Activated naive CD4-positive, alpha-beta T cell treated with Interleukin-2 at 50 U/mL for 16 hours (primary cell): ENCODE measurements around the gene HM13.
"Not testable (repeated sequence)": the region's sequence is repeated elsewhere in the genome, so short reads cannot be mapped to it uniquely, and the experiment has no call there.

ENCODE experiments used
- DNase-seq: peaks from one replicate; pipeline ENCODE4 v3.0.0-alpha.2; 2020

Gene HM13

DNA sequence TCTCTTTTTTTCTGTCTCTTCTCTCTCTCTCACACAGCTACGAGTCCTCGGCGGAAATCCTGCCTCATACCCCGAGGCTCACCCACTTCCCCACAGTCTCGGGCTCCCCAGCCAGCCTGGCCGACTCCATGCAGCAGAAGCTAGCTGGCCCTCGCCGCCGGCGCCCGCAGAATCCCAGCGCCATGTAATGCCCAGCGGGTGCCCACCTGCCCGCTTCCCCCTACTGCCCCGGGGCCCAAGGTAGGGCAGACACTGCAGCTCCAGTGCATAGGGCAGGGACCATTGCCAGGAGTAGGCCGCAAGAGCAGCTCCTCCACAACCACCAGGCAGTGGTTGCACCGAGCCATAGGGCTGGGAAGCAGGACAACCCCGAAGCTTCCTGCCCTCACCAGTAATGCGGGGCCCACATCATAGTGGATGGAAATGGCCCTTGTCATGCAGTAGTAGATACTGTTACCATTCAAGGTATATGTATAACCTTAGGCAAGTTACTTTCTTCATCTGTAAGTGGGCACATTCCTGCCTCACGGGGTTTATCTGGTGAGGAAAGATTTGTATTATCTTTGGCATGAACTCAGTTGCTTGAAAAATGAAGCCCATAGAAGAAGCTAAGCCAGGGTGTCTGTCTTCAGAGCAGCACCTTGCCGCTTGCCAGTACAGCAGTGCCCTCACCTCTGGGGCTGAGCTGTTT is 53.9 kb downstream of the HM13 start:
- DNase-seq: no peak

DNA sequence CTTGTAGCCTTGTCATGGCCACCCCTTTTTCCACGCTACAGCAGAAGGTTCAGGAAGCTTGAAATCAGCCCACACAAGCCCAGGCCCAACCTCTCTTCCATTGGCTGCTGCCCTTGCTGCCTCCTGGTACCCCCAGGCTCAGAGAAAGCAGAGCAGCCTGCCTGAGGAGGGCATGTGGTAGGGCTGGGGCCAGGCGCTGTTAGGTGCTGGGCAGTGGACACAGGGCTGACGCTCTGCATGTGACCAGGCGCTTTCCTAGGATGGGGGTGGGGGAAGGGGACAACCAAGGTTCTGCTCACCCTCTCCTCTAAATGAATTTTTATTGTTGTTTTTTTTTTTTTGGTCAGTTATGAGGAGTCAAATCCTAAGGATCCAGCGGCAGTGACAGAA is 54.5 kb downstream of the HM13 start:
- DNase-seq: no peak

DNA sequence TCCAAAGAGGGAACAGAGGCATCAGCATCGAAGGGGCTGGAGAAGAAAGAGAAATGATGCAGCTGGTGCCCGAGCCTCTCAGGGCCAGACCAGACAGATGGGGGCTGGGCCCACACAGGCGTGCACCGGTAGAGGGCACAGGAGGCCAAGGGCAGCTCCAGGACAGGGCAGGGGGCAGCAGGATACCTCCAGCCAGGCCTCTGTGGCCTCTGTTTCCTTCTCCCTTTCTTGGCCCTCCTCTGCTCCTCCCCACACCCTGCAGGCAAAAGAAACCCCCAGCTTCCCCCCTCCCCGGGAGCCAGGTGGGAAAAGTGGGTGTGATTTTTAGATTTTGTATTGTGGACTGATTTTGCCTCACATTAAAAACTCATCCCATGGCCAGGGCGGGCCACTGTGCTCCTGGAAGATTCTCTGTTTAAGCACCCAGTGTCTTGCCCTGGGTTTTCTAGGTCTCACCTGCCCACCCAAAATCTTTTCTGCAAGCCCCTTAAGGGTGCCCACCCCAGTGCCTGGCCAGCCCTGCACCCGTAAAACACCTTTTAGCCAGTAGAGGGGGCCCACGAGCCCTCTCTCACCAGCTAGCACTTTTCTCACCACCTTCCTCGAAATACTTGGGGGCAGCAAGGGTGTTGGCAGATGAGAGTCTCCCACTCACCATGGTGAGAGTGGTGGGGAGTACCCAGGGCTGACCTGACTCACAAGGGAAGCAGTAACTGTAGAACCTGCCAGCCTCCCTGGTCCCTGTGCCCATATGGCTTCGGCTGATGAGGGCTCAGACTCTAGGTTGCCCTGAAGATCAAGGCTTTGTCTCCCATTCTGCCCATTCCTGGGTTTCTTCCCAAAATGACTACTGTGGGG is 55.1 kb downstream of the HM13 start:
- peak; percentile 69 for DNase-seq

DNA sequence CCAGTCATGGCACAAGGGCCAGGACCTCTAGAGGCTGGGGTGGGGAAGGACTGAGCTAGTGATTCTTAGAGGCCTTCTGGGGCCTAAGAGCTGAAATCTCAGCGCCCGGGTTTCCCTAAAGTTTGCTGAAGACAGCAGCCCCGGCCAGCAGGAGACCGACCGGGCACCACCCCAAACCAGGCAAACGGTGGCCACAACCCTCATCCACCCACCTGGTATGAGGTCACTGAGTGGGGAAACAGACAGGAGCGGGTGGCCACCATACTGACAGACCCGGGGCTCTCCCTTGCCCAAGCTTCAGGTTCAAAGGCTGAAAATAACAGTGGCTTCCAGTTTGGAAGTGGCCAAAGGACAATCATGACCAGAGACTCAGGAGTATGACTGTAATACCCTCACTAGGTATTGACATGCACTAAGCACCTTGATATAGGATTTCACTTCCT is 55.8 kb downstream of the HM13 start:
- DNase-seq: no peak

DNA sequence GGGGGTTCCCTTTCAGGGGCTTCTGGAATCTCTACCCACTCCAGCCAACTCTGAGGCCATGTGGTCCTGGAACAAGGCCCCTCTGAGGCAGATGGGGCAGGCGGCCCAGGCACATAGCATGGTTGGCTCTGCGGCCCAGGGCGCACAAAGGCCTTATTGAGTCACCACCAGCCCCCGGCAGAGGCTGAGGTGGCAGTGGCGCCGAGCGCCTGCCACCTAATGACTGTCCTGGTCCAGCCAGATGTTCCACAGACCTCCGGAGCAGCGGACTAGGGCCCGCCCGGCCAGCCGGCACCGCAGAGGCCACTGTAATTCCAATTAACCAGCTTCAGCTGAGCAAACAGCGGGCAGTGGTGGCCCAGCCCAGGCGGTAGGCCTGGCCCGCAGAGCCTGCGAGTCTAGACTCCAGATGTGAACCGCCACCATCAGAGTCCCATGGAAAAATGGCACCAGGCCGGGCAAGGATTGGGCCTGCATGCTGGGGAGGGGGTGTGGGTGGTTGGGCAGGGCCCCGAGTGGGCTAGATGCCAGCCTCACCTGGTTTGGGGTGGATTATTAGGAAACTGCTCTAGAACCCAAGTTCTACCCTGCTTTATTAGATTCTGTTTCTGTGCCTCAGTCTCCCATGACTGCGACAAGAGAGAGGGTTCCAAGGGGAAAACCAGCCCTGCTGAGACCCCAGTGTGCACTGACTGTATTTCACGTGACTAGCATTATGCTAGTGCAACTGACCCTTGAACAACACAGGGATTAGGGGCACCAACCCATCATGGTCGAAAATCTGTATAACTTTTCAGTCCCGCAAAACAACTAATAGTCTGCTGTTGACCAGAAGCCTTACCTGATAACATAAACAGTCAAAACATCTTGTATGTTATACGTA is 56.7 kb downstream of the HM13 start:
- DNase-seq: no peak

DNA sequence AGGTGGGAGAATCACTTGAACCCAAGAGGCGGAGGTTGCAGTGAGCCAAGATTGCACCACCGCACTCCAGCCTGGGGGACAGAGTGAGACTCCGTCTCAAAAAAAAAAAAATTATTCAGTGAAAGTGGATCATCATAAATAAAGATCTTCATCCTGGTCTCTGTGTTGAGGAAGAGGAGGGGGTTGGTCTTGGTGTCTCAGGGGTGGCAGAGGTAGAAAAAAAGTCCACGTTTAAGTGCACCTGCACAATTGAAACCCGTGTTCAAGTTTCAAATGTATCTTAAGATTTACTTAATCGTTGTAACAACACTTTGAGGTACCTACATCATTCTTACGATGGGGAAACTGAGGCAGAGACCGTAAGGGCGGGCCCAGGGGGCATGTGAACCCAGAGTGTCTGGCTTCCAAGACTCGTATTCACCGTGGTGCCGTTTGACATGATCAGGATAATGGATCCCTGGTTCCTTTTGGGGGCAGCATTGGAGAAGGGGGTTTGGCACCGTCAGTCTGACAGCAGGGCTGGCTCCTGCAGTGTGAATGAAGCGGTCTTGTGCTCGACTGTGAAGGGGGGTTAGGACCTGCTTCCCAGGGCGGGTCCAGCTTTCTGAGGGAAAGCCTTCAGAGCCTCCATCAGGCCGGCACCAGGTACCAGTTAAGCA is 57.9 kb downstream of the HM13 start:
- DNase-seq: no peak

DNA sequence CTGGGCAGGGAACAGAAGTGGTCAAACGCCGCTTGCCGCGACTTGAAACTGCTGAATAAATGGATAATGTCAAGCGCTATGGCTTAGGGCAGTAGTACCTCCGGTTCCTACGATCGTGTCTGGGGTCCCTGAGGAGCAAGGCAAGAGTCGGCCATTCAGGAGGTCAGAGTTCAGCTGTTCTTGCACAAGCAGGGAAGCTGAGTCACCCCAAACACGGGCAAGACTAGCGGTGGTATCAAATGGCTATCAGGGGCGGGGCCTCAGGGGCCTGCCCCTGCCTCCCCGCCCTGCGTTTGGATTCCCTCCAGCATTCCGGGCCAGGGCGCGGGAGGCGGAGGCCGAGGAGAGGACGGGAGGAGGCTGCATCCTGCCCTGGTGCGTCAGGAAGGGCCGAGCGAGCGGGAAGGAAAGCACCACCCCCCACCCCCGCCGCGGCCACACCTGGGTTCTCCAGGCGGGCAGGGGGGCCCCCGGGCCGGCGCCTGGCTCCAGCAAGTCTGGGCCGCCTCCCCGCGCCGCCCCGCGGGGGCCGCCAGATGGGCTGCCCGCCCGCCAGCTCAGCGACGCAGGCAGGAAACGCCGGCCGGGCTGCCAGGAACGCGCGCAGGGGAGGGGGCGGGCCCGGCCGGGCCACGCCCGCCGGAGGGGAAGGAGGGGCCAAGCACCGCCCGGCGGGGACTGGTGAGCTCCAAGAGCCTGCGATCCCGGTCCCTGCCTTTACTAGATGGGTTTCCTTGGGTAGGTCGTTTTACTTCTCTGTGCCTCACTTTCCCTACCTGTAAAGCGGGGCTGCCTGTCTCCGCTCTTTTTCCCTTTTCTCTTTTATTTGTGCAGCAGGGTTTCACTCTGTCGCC is 58.7 kb downstream of the HM13 start:
- peak; percentile 85 for DNase-seq

DNA sequence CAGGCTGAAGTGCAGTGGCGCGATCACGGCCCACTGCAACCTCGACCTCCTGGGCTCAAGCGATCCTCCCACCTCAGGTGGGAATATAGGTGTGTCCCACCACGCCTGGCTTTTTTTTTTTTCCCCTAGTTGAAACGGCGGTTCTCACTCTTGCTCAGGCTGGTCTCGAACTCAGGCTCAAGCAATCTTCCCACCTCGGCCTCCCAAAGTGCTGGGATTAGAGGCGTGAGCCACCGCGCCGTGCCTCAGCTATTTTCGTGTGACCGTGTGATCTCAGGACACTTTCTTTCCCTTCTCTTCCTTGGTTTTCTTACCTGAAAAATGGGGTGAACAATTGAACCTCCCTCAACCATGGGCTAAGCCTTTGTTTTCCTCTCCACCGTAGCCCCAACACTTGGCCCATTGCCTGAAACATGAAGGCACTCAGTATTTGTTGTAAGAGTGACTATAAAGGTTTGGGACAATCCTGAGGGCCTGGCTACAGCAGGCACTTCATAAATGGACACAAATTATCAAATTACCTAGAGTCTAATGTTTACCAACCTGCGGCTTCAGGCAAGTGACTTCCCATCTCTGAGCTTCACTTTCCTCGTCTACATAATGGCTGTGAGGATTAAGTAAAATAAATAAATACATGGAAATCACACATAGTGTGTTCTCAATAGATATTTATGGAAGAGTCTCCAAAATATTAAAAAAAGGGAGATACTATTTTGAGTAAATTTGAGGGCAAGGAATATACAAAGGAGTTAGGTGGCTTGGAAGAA is 59.5 kb downstream of the HM13 start:
- DNase-seq: no peak

DNA sequence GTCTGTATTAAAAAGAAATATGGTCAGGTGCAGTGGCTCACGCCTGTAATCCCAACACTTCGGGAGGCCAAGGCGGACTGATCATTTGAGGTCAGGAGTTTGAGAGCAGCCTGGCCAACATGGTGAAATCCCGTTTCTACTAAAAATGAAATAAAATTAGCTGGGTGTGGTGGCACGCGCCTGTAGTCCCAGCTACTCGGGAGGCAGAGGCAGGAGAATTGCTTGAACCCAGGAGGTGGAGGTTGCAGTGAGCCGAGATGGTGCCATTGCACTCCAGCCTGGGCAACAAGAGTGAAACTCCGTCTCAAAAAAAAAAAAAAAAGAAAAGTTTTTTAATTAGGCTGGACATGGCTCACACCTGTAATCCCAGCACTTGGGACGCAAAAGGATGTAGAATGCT is 60.7 kb downstream of the HM13 start:
- not testable (repeated sequence) for DNase-seq

DNA sequence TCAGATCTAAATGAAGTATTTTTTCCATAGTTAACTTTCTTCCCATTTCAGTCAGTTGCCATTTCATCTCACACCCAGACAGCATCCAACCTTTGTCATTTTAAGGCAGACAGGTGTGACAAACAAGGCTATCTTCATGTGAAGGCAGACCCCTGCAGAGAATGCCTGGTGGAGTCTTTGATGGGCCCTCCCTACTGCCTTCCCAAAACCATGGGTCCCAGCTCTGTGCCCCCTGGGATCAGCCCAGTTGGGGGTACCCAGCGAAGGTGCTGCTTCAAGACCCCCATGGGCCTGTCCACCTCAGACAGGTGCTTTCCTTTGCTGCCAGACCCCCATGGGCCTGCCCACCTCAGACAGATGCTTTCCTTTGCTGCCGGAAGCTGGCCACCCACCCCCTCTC is 62.5 kb downstream of the HM13 start:
- DNase-seq: no peak

DNA sequence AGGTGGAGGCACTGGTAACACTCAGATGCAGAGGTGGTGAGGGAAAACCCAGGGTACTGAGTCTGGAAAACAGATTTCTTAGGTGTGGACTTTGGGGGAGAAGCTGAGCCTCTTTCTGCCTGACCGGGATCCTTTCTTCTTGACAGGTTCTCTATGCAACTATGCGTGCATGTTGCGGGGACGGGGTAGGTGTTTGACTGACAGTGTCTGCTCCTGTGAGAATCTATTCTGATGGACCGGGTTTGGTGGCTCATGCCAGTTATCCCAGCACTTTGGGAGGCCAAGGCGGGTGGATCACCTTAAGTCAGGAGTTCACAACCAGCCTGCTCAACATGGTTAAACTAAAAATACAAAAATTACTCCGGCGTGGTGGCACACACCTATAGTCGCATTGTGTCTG is 63.0 kb downstream of the HM13 start:
- no peak for DNase-seq

DNA sequence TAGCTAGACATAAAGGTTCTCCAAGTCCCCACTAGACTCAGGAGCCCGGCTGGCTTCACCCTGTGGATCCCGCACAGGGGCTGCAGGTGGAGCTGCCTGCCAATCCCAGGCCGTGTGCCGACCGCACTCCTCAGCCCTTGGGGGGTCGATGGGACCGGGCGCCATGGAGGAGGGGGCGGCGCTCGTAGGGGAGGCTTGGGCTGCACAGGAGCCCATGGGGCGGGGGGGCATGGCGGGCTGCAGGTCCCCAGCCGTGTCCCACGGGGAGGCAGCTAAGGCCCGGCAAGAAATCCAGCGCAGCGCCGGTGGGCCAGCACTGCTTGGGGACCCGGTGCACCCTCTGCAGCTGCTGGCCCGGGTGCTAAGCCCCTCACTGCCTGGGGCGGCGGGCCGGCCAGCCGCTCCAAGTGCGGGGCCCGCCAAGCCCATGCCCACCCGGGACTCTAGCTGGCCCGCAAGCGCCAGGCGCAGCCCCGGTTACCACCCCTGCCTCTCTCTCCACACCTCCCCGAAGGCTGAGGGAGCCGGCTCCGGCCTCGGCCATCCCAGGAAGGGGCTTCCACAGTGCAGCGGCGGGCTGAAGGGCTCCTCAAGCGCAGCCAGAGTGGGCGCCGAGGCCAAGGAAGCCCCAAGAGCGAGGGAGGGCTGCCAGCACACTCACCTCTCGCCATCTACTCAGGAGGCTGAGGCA is 64.4 kb downstream of the HM13 start:
- no peak for DNase-seq

DNA sequence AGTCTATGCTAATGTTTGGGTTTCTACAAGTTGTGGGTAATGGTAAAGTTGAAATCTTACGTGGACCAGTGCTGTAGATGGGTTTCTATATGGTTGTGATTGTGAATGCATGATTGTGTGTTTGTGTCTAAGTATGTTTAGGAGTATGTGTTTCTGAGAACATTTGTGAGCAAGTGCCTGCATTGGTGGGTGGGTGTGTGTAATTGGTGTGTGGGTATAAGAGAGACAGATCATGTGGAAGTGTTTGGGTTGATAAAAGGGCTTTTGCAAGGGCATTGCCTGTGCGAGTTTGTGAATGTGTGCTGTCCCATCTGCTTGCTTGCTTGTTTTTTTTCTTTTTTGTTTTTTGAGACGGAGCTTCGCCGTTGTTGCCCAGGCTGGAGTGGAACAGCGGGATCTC is 65.0 kb downstream of the HM13 start:
- DNase-seq: no peak

DNA sequence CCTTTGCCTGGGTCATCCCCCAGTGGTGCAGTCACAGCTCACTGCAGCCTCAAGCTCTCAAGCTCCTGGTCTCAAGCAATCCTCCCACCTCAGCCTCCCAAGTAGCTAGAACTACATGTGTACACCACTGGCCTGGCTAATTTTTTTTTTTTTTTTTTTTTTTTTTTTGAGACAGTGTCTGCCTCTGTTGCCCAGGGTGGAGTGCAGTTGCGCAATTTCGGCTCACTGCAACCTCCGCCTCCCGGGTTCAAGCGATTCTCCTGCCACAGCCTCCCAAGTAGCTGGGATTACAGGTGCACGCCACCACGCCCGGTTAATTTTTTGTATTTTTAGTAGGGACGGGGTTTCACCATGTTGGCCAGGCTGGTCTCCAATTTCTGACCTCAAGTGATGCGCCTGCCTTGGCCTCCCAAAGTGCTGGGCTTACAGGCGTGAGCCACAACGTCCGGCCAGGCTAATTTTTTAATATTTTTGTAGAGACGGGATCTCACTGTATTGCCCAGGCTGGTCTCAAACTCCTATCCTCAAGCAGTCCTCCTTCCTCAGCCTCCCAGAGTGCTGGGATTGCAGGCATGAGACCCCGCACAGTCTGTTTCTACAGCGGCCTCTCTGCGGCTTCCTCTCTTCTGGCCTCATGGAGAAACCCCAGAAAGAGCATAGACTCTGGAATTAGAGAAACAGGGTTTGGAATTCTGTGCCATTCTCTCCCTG is 65.9 kb downstream of the HM13 start:
- DNase-seq: not testable (repeated sequence)

DNA sequence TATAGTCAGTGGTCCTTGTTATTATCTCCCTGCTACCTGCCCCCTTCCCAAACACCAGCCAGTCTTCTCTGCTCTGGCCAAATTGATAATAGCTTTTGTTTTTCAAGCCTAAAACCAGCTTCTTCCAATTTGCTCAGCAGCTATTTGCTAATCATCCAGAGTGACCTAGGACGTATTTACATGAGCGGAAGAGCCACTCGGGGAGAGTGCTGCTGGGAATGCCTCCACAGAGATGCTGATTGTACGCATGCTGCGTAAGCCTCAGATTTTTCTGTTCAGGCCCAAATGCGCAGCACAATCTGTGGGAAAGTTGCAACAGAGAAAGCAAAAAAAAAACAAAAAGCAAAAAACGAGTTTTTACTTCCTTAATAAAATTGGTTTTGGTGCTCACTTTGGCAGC is 66.5 kb downstream of the HM13 start:
- no peak for DNase-seq

DNA sequence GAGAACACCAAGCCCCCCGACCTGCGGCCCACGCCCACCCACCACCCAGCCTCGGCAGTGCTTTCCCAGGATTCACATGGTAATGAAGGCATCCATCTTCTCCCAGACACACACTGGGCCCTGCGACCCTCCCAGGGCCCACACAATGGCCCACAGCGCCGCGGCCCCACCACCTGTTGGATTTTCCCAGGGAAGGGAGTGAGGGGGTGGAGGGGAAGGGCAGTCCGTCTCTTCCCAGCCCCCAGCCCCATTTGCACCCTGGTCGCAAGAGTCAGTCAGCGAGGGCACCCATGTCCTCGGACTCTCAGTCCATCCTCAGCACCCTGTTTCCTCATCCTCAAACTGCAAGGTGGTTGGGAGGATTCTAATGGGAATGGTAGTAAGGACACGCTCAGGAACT is 67.1 kb downstream of the HM13 start:
- no peak for DNase-seq

DNA sequence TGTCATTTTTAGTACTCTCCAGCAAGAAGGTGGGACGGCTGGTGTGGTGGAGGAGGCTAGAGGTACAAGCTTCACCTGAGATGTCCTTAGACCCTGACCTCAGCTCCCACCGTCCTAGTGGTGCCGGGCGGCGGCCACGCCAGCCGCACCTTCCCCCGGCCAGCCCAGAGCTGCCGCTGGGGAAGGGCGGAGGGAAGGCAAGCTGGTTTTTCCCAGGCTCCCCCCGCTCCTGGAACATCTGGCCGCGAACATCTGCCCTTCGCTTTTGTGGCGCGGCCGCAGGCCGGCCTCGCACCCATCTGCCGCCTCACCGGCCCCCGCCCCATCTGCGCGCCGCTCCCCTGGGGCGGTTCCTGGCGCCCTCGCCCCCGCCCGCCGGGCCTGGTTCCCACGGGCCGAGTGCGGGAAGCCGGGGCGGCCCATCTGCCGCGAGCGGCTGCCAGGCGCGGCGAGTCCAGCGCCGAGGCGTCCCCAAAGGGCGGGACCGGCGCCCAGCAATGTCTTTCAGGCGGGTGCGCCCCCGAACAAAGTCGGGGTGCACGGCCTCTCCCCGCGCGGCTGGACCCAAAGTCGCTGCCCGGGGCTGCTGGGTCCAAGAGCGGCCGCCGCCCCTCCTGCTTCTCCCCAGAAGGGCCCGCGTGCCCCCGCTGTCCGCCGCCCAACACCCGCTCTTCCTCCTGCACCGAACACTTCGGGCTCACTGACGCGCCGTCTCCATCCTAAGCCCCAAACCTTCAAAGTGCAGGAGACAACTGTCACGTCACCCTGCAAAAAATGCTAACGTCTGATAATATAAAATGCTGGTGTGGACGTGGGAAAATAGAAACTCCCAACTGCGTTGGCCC is 73.5 kb downstream of the HM13 start:
- no peak for DNase-seq

DNA sequence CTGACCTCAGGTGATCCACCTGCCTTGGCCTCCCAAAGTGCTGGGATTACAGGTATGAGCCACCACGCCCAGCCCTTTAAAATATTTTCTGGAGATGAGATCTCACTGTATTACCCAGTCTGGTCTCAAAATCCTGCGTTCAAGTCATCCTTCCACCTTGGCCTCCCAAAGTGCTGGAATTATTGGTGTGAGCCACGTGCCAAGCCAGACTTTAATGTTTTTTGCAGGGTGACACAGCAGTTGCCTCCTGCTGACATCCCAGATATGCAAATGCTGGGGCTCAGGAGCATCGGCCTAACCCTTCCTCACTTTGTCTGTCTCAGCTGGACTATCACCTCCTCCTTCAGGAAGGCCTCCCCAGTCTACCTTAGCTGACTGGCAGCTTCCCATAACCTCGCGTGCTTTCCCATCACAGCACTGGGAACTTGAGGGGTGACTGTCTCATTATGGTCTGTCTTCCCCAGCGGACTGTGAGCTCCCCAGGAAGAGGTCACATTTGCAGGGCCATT is 76.5 kb downstream of the HM13 start:
- DNase-seq: no peak
